Measurements from ENCODE around the gene PATJ.

DNA sequence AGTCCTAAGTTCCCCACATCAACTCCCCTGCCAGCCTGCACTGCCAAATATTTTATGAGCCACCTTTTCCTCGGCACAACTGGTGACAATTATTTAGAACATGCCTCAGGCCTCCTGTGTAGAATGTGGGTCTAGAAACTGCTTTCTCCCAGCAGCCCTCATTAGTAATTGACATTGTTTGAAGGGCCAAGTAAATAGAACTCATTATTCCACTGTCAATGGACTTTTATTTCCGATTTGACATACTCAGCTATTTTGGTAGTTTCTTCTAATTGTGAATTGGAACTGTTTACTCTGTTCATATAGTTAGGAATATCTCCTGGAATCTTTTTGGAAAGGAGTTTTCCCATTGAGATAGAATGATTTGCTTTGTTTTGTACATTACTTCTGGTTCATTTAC lies 283.6 kb downstream of the PATJ start:
- TF ChIP-seq POLR2AphosphoS5 (IDR thresholded peaks at IDR 0.05) (no peak), POLR2A (IDR thresholded peaks at IDR 0.05) (no peak), EP300 (IDR thresholded peaks at IDR 0.05; ENCODE audit: low read depth) (no peak)
- TF ChIP-seq, protein P1, sequence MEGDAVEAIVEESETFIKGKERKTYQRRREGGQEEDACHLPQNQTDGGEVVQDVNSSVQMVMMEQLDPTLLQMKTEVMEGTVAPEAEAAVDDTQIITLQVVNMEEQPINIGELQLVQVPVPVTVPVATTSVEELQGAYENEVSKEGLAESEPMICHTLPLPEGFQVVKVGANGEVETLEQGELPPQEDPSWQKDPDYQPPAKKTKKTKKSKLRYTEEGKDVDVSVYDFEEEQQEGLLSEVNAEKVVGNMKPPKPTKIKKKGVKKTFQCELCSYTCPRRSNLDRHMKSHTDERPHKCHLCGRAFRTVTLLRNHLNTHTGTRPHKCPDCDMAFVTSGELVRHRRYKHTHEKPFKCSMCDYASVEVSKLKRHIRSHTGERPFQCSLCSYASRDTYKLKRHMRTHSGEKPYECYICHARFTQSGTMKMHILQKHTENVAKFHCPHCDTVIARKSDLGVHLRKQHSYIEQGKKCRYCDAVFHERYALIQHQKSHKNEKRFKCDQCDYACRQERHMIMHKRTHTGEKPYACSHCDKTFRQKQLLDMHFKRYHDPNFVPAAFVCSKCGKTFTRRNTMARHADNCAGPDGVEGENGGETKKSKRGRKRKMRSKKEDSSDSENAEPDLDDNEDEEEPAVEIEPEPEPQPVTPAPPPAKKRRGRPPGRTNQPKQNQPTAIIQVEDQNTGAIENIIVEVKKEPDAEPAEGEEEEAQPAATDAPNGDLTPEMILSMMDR (IDR thresholded peaks at IDR 0.05): no peak
